Liver (tissue), 9 donors: Measurements from ENCODE around the gene CHRD. TPM values are rescaled to one million over a fixed set of nuclear protein-coding genes. Genes with fewer than 3 reads are reported as not detected.

Experiments
- DNase-seq: peaks from one replicate; pipeline ENCODE4 v3.0.0-alpha.2; 2017; ENCODE audit warnings: low spot score
- H3K27ac ChIP-seq, 2 donors: one replicate each; pipeline ENCODE4 v1.7.0; 2013; ENCODE audit warnings: inconsistent platforms in 2 of 2, low read length in 2 of 2, control low read depth in 1 of 2, low read depth in 1 of 2, mild to moderate bottlenecking in 1 of 2
- H3K27me3 ChIP-seq, 4 donors: one replicate each; pipeline versions ENCODE4 v1.6.1 to v1.7.0; 2013; ENCODE audit warnings: low read length in 3 of 4, inconsistent platforms in 1 of 4, mild to moderate bottlenecking in 1 of 4, moderate library complexity in 1 of 4; ENCODE audit not compliant: control insufficient read depth in 4 of 4, insufficient read depth in 4 of 4
- H3K36me3 ChIP-seq, 4 donors: one replicate each; pipeline versions ENCODE4 v1.6.1 to v1.7.0; 2013; ENCODE audit warnings: low read length in 3 of 4, mild to moderate bottlenecking in 3 of 4, low read depth in 1 of 4, moderate library complexity in 1 of 4; ENCODE audit not compliant: control insufficient read depth in 4 of 4, insufficient read depth in 3 of 4
- H3K4me1 ChIP-seq, 4 donors: one replicate each; pipeline versions ENCODE4 v1.6.1 to v1.7.0; 2013; ENCODE audit warnings: low read length in 3 of 4, mild to moderate bottlenecking in 3 of 4, moderate library complexity in 1 of 4; ENCODE audit not compliant: control insufficient read depth in 4 of 4, insufficient read depth in 4 of 4
- H3K4me3 ChIP-seq, 3 donors: one replicate each; pipeline versions ENCODE4 v1.6.1 to v1.7.0; 2013; ENCODE audit warnings: low read length in 3 of 3, control low read depth in 1 of 3, low read depth in 1 of 3, mild to moderate bottlenecking in 1 of 3
- H3K9ac ChIP-seq, 2 donors: one replicate each; pipeline ENCODE4 v1.7.0; 2013; ENCODE audit warnings: low read length in 2 of 2, mild to moderate bottlenecking in 2 of 2, moderate library complexity in 2 of 2, control low read depth in 1 of 2, low read depth in 1 of 2
- H3K9me3 ChIP-seq, 4 donors: one replicate each; pipeline versions ENCODE4 v1.6.1 to v1.7.0; 2013; ENCODE audit warnings: low read length in 3 of 4; ENCODE audit not compliant: control insufficient read depth in 4 of 4
- EGR1 ChIP-seq, 2 donors: IDR thresholded peaks; 2 replicates each; pipeline ENCODE4 v1.6.1; 2016 to 2018; ENCODE audit warnings: antibody characterized with exemption in 2 of 2, low read depth in 2 of 2
- FOXA1 ChIP-seq: IDR thresholded peaks from 2 replicates; pipeline ENCODE4 v1.6.1; 2016; ENCODE audit warnings: antibody characterized with exemption
- FOXA2 ChIP-seq: IDR thresholded peaks from 2 replicates; pipeline ENCODE4 v1.6.1; 2016; ENCODE audit warnings: antibody characterized with exemption
- GABPA ChIP-seq, 2 donors: IDR thresholded peaks in 1 of 2; conservative IDR thresholded peaks in 1 of 2; 2 replicates each; pipeline ENCODE4 v1.6.1; 2016; ENCODE audit warnings: antibody characterized with exemption in 2 of 2, mild to moderate bottlenecking in 1 of 2, moderate library complexity in 1 of 2
- HNF4A ChIP-seq, 2 donors: conservative IDR thresholded peaks; 2 replicates each; pipeline ENCODE4 v1.6.1; 2016; ENCODE audit warnings: antibody characterized with exemption in 2 of 2, mild to moderate bottlenecking in 2 of 2
- HNF4G ChIP-seq: IDR thresholded peaks from 2 replicates; pipeline ENCODE4 v1.6.1; 2016; ENCODE audit warnings: antibody characterized with exemption
- JUND ChIP-seq, 2 donors: IDR thresholded peaks; 2 replicates each; pipeline ENCODE4 v1.6.1; 2016; ENCODE audit warnings: antibody characterized with exemption in 2 of 2
- NR2F2 ChIP-seq: IDR thresholded peaks from 2 replicates; pipeline ENCODE4 v1.6.1; 2016; ENCODE audit warnings: antibody characterized with exemption
- RAD21 ChIP-seq, 2 donors: IDR thresholded peaks; 2 replicates each; pipeline ENCODE4 v1.6.1; 2016; ENCODE audit warnings: antibody characterized with exemption in 2 of 2, mild to moderate bottlenecking in 2 of 2
- RXRA ChIP-seq, 2 donors: IDR thresholded peaks; 2 replicates each; pipeline ENCODE4 v1.6.1; 2017 to 2018; ENCODE audit warnings: antibody characterized with exemption in 2 of 2, mild to moderate bottlenecking in 1 of 2
- SP1 ChIP-seq: IDR thresholded peaks from 2 replicates; pipeline ENCODE4 v1.6.1; 2018; ENCODE audit warnings: antibody characterized with exemption, mild to moderate bottlenecking
- TAF1 ChIP-seq: conservative IDR thresholded peaks from 2 replicates; pipeline ENCODE4 v1.6.1; 2016; ENCODE audit warnings: antibody characterized with exemption, mild to moderate bottlenecking
- YY1 ChIP-seq: IDR thresholded peaks from 2 replicates; pipeline ENCODE4 v1.6.1; 2016; ENCODE audit warnings: antibody characterized with exemption, mild to moderate bottlenecking
- WGBS: extraction: QIAGEN DNeasy Blood & Tissue Kit; methylation state at CpG from one replicate; pipeline ENCODE4 v1.1.7; 2013; 5-methylcytosine and 5-hydroxymethylcytosine counted together
- polyA plus RNA-seq, 2 donors: library from polyadenylated mRNA; stranded (reverse) in 1 of 2; unstranded in 1 of 2; fragments of 200-250 nt in 1 of 2; fragments of >200 nt in 1 of 2; fragmentation: Nextera tagmentation in 1 of 2; extraction: Ambion mirVana in 1 of 2; gene quantifications; one replicate each; pipeline versions ENCODE4 v1.2.1 to v1.2.3, GENCODE V29; 2013 to 2015
- total RNA-seq, 2 donors: library from RNA; depleted of rRNA; stranded (reverse); fragments of >200 nt; gene quantifications; one replicate each; pipeline ENCODE4 v1.2.3, GENCODE V29; 2014
- TF ChIP-seq, protein P1 (sequence below): IDR thresholded peaks from 2 replicates; pipeline ENCODE4 v1.6.1; 2016; ENCODE audit warnings: antibody characterized with exemption
- TF ChIP-seq, protein P2 (sequence below): IDR thresholded peaks from 2 replicates; pipeline ENCODE4 v1.6.1; 2016; ENCODE audit warnings: antibody characterized with exemption
- TF ChIP-seq, protein P3 (sequence below): IDR thresholded peaks from 2 replicates; pipeline ENCODE4 v1.6.1; 2016; ENCODE audit warnings: antibody characterized with exemption
- TF ChIP-seq, protein P4 (sequence below): IDR thresholded peaks from 2 replicates; pipeline ENCODE4 v1.6.1; 2016; ENCODE audit warnings: antibody characterized with exemption, mild to moderate bottlenecking
- TF ChIP-seq, protein P5 (sequence below): fragments of 150-350 bp; IDR thresholded peaks from 2 replicates; pipeline ENCODE4 v1.5.1; 2017; ENCODE audit warnings: improper control_type of control experiment, low read depth, low read length; ENCODE audit not compliant: missing input control
- donor health status: healthy.
- donor health status: healthy.
- donor health status: healthy.
- donor health status: healthy.
- donor health status: healthy.

The CHRD gene
- total and polyA plus RNA-seq, 4 donors: 9.2 to 66.4 (median 34.9) TPM

DNA sequence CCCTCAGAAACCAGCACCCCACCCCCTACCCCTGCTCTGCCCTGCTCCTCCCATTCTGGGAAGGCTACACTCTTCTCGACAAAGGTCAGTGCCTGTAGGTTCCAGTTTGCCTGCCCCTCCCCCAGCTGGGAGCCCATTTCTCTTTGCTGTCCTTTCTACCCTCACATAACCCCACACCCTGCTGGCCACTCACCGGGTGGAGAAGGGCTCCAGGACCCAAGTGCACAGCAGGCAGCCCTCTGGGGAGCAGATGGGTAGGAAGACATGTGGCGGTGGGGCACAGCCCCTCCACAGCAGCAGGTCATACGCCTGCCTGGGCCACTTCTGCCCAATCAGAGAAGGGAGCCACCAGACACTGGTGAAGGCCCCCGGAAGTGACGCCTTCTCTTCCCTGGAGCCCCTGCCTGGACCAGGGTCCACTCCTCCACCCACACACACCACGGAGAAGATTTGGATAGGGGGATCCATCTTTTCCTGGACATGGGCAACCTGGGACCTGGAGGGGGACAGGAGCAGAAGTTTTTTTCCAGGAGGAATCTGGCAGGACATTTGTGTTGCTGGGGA is 1.9 kb upstream of the CHRD start, which contains the start of gene THPO:
Gene THPO (minus strand): TSS at position 326 of the 564 bp plus-strand sequence. CDS start 1,948 bp downstream, outside the sequence.
- peak within 1 kb of the TSS; percentile 73 to 99 for H3K9ac ChIP-seq
- WGBS: 23% methylated on average over 7 of the region's 7 CpGs
- H3K9me3 ChIP-seq: no peaks in the 10 kb centered on the region
- peak within 1 kb of the TSS; percentile 81 to 98 (median 92) for H3K4me3 ChIP-seq
- no peaks in the 10 kb centered on the region for H3K27me3 ChIP-seq
- H3K36me3 ChIP-seq: peaks cover 5 to 27% (median 18%) of the 10 kb centered on the region in 4 donors
- H3K27ac ChIP-seq: peak within 1 kb of the TSS; percentile 94 to 96
- TF ChIP-seq, protein P1, sequence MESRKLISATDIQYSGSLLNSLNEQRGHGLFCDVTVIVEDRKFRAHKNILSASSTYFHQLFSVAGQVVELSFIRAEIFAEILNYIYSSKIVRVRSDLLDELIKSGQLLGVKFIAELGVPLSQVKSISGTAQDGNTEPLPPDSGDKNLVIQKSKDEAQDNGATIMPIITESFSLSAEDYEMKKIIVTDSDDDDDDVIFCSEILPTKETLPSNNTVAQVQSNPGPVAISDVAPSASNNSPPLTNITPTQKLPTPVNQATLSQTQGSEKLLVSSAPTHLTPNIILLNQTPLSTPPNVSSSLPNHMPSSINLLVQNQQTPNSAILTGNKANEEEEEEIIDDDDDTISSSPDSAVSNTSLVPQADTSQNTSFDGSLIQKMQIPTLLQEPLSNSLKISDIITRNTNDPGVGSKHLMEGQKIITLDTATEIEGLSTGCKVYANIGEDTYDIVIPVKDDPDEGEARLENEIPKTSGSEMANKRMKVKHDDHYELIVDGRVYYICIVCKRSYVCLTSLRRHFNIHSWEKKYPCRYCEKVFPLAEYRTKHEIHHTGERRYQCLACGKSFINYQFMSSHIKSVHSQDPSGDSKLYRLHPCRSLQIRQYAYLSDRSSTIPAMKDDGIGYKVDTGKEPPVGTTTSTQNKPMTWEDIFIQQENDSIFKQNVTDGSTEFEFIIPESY: no peak
- peak; percentile 95 to 99 for TF ChIP-seq EGR1 (IDR thresholded peaks at IDR 0.05; ENCODE audit: low read depth in 2 of 2)
- TF ChIP-seq, protein P2, sequence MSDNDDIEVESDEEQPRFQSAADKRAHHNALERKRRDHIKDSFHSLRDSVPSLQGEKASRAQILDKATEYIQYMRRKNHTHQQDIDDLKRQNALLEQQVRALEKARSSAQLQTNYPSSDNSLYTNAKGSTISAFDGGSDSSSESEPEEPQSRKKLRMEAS: peak; percentile 91
- no peak for TF ChIP-seq HNF4G
- peak; percentile 8 for TF ChIP-seq FOXA1
- TF ChIP-seq YY1: peak; percentile 86
- TF ChIP-seq TAF1: peak; percentile 78
- peak in 1 of 2 donors; percentile 29 for TF ChIP-seq JUND (IDR thresholded peaks at IDR 0.05)
- TF ChIP-seq, protein P3, sequence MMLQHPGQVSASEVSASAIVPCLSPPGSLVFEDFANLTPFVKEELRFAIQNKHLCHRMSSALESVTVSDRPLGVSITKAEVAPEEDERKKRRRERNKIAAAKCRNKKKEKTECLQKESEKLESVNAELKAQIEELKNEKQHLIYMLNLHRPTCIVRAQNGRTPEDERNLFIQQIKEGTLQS: peak; percentile 51
- TF ChIP-seq GABPA (IDR thresholded peaks at IDR 0.05 in 1 of 2, conservative IDR thresholded peaks at IDR 0.05 in 1 of 2): peak; percentile 73 to 92
- TF ChIP-seq SP1: peak; percentile 94
- peak; percentile 74 to 78 for TF ChIP-seq HNF4A (conservative IDR thresholded peaks at IDR 0.05)
- peak; percentile 80 for TF ChIP-seq NR2F2
- no peak for TF ChIP-seq FOXA2
- TF ChIP-seq, protein P4, sequence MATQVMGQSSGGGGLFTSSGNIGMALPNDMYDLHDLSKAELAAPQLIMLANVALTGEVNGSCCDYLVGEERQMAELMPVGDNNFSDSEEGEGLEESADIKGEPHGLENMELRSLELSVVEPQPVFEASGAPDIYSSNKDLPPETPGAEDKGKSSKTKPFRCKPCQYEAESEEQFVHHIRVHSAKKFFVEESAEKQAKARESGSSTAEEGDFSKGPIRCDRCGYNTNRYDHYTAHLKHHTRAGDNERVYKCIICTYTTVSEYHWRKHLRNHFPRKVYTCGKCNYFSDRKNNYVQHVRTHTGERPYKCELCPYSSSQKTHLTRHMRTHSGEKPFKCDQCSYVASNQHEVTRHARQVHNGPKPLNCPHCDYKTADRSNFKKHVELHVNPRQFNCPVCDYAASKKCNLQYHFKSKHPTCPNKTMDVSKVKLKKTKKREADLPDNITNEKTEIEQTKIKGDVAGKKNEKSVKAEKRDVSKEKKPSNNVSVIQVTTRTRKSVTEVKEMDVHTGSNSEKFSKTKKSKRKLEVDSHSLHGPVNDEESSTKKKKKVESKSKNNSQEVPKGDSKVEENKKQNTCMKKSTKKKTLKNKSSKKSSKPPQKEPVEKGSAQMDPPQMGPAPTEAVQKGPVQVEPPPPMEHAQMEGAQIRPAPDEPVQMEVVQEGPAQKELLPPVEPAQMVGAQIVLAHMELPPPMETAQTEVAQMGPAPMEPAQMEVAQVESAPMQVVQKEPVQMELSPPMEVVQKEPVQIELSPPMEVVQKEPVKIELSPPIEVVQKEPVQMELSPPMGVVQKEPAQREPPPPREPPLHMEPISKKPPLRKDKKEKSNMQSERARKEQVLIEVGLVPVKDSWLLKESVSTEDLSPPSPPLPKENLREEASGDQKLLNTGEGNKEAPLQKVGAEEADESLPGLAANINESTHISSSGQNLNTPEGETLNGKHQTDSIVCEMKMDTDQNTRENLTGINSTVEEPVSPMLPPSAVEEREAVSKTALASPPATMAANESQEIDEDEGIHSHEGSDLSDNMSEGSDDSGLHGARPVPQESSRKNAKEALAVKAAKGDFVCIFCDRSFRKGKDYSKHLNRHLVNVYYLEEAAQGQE: peak; percentile 88
- TF ChIP-seq RAD21 (IDR thresholded peaks at IDR 0.05): peak; percentile 26
- peak; percentile 95 to 96 for TF ChIP-seq RXRA (IDR thresholded peaks at IDR 0.05)
- TF ChIP-seq, protein P5, sequence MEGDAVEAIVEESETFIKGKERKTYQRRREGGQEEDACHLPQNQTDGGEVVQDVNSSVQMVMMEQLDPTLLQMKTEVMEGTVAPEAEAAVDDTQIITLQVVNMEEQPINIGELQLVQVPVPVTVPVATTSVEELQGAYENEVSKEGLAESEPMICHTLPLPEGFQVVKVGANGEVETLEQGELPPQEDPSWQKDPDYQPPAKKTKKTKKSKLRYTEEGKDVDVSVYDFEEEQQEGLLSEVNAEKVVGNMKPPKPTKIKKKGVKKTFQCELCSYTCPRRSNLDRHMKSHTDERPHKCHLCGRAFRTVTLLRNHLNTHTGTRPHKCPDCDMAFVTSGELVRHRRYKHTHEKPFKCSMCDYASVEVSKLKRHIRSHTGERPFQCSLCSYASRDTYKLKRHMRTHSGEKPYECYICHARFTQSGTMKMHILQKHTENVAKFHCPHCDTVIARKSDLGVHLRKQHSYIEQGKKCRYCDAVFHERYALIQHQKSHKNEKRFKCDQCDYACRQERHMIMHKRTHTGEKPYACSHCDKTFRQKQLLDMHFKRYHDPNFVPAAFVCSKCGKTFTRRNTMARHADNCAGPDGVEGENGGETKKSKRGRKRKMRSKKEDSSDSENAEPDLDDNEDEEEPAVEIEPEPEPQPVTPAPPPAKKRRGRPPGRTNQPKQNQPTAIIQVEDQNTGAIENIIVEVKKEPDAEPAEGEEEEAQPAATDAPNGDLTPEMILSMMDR: no peak
- DNase-seq: peak; percentile 71
- H3K4me1 ChIP-seq: peaks cover 3 to 27% (median 11%) of the 10 kb centered on the region in 4 donors
